Prostate gland (tissue), 2 donors: ENCODE results near the gene SPANXN4. TPM values are rescaled to one million over a fixed set of nuclear protein-coding genes. Genes with fewer than 3 reads are reported as not detected.

Source experiments
- DNase-seq: peaks from one replicate; pipeline ENCODE4 v3.0.0-alpha.2; 2019; ENCODE audit warnings: low spot score
- H3K27ac ChIP-seq, 2 donors: fragments of 200-600 bp; sonication (generic); 2 replicates each; pipeline ENCODE4 v1.5.1; 2017 to 2019
- H3K27me3 ChIP-seq: fragments of 200-600 bp; sonication (generic); replicated peaks from 2 replicates; pipeline ENCODE4 v1.5.1; 2019; ENCODE audit not compliant: insufficient read depth
- H3K36me3 ChIP-seq, 2 donors: fragments of 200-600 bp; sonication (generic); 1 replicate in 1 of 2; 2 replicates in 1 of 2; pipeline versions ENCODE4 v1.5.1 to v1.8.1; 2017 to 2019
- H3K4me1 ChIP-seq: fragments of 200-600 bp; sonication (generic); replicated peaks from 2 replicates; pipeline ENCODE4 v1.5.1; 2019
- H3K4me3 ChIP-seq, 2 donors: fragments of 200-600 bp; sonication (generic); 2 replicates each; pipeline ENCODE4 v1.5.1; 2017 to 2019
- H3K9me3 ChIP-seq: fragments of 200-600 bp; sonication (generic); 2 replicates; pipeline ENCODE4 v1.5.1; 2017
- CTCF ChIP-seq, 4 experiments: fragments of 200-600 bp in 2 of 4; fragments of 450-650 bp in 2 of 4; sonication (generic) in 2 of 4; IDR thresholded peaks; 1 replicate in 3 of 4; 2 replicates in 1 of 4; pipeline ENCODE4 v1.5.1; 2016 to 2019; ENCODE audit warnings: antibody characterized with exemption in 4 of 4, mild to moderate bottlenecking in 2 of 4, moderate library complexity in 2 of 4
- POLR2A ChIP-seq: fragments of 450-650 bp; IDR thresholded peaks from one replicate; pipeline ENCODE4 v1.6.1; 2016; ENCODE audit warnings: antibody characterized with exemption, mild to moderate bottlenecking
- POLR2AphosphoS5 ChIP-seq: sonication (generic); formaldehyde crosslinking; IDR thresholded peaks from one replicate; pipeline ENCODE4 v1.6.1; 2017; ENCODE audit warnings: antibody characterized with exemption
- WGBS: methylation state at CpG from one replicate; pipeline ENCODE4 v1.1.5; 2018; 5-methylcytosine and 5-hydroxymethylcytosine counted together
- intact Hi-C: fragments of 100-400 bp; cut with DNase I; formaldehyde crosslinking; loops from one replicate; pipeline ENCODE4 v1.14.2; 2022
- total RNA-seq, 2 donors: library from RNA; depleted of rRNA; stranded (reverse); fragments of >200 nt; gene quantifications; one replicate each; pipeline ENCODE4 v1.1.0, GENCODE V29; 2016

Gene SPANXN4
- not detected for total RNA-seq

DNA sequence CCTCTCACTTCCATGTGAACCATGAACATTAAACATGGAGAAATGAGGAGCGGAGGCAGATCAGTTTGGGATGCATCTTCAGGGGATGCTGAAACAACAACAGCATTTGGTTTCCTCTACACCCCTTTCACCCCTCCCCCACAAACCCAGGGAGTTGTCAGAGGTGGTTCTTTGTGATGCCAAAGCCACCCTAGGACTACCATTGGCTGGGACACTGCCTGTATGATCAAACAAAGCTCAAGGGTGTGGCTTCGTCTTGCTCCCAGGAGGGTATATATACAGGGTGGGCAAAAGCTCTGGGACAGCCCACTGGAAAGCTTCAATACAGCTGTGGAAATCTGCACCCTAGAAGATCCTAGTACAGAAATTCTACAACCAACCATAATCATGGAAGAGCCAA lies at the start of gene SPANXN4:
SPANXN4 (plus strand) TSS at position 301 of the 400 bp plus-strand sequence; CDS start at position 388, 87 bp downstream.
- intact Hi-C loops = no loop called here
- Histone ChIP-seq H3K4me3 (no peak within 1 kb of the TSS), H3K27me3 (no peaks in the 10 kb centered on the region), H3K36me3 (no peaks in the 10 kb centered on the region), H3K27ac (no peak within 1 kb of the TSS), H3K9me3 (no peaks in the 10 kb centered on the region), H3K4me1 (no peaks in the 10 kb centered on the region)
- no peak for DNase-seq
- 100% methylated on average over 2 of the region's 2 CpGs for WGBS
- TF ChIP-seq CTCF (IDR thresholded peaks at IDR 0.05) (no peak), POLR2A (no peak), POLR2AphosphoS5 (no peak)

- no peaks in the 10 kb centered on the region for H3K9me3 ChIP-seq
- H3K27me3 ChIP-seq = no peaks in the 10 kb centered on the region
- WGBS = 80% methylated on average over 6 of the region's 6 CpGs
- DNase-seq = no peak
- H3K27ac ChIP-seq = no peak overlapping the region
- H3K4me1 ChIP-seq = no peaks in the 10 kb centered on the region
- TF ChIP-seq POLR2A = no peak
- TF ChIP-seq POLR2AphosphoS5 = no peak
- no peak for TF ChIP-seq CTCF (IDR thresholded peaks at IDR 0.05)
- intact Hi-C loops = no loop called here
- no peaks in the 10 kb centered on the region for H3K36me3 ChIP-seq
- no peak overlapping the region for H3K4me3 ChIP-seq
Measured at GRCh38 chrX:142977128-142977914, 48.4 kb upstream of the SPANXN4 start.

GRCh38 chrX:142978130-142978684 lies 47.5 kb upstream of the SPANXN4 start:
- intact Hi-C loops = no loop called here
- Histone ChIP-seq H3K9me3 (no peaks in the 10 kb centered on the region), H3K4me1 (no peaks in the 10 kb centered on the region), H3K4me3 (no peak overlapping the region), H3K27me3 (no peaks in the 10 kb centered on the region), H3K36me3 (no peaks in the 10 kb centered on the region), H3K27ac (no peak overlapping the region)
- 43% methylated on average over 4 of the region's 4 CpGs for WGBS
- no peak for TF ChIP-seq POLR2A
- no peak for TF ChIP-seq POLR2AphosphoS5
- TF ChIP-seq CTCF (IDR thresholded peaks at IDR 0.05) = no peak
- DNase-seq = no peak

- DNase-seq = no peak
- H3K27ac ChIP-seq = no peak overlapping the region
- no peaks in the 10 kb centered on the region for H3K4me1 ChIP-seq
- intact Hi-C loops = no loop called here
- no peaks in the 10 kb centered on the region for H3K9me3 ChIP-seq
- 63% methylated on average over 2 of the region's 2 CpGs for WGBS
- H3K36me3 ChIP-seq = no peaks in the 10 kb centered on the region
- TF ChIP-seq POLR2AphosphoS5 = no peak
- no peak for TF ChIP-seq CTCF (IDR thresholded peaks at IDR 0.05)
- no peak for TF ChIP-seq POLR2A
- H3K27me3 ChIP-seq = no peaks in the 10 kb centered on the region
- no peak overlapping the region for H3K4me3 ChIP-seq
Measured at GRCh38 chrX:142982679-142983078, 43.0 kb upstream of the SPANXN4 start.

DNA sequence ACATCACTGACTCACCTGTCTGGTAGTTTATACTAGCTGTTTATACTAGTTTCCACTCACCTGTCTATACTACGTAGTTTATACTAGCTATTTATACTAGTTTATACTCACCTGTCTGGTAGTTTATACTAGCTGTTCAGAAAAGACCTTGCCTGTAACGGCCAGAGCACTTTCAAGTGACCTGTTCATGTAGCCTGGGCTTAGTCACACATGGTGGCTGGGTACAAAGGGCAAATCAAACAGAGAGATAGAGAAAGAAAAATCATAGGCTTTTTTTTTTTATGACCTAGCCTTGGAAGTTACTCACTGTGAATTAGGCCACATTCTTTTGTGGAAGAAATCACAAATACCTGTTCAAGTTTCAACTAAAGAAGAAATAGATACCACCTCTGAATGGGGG lies 30.7 kb upstream of the SPANXN4 start:
- no peaks in the 10 kb centered on the region for H3K27me3 ChIP-seq
- intact Hi-C loops = no loop called here
- H3K36me3 ChIP-seq = no peaks in the 10 kb centered on the region
- no peak overlapping the region for H3K4me3 ChIP-seq
- H3K9me3 ChIP-seq = no peaks in the 10 kb centered on the region
- no peak overlapping the region for H3K27ac ChIP-seq
- TF ChIP-seq POLR2AphosphoS5 (no peak), CTCF (IDR thresholded peaks at IDR 0.05) (no peak), POLR2A (no peak)
- 42% methylated on average over 2 of the region's 2 CpGs for WGBS
- DNase-seq = no peak
- H3K4me1 ChIP-seq = no peaks in the 10 kb centered on the region
